ENCODE measurements around the gene CARD11.
A peak's percentile ranks its signal among the peaks of the same experiment; 100 is the strongest.

Gene CARD11

GRCh38 chr7:3043544-3044371 is at the start of gene CARD11:
Gene CARD11 (minus strand): TSS chr7:3043867. CDS start chr7:2958506, 85,361 bp downstream.
- DNase-seq (ENCODE audit: low read depth in 4 of 4, low spot score in 1 of 4), result peak in 2 of 4 experiments; percentile 20 to 50

GRCh38 chr7:3092468-3092867 is 48.8 kb upstream of the CARD11 start:
- DNase-seq (ENCODE audit: low read depth in 4 of 4, low spot score in 1 of 4), result peak; percentile 21 to 52 (median 39)

GRCh38 chr7:3091631-3092030 is 48.0 kb upstream of the CARD11 start:
- DNase-seq (ENCODE audit: low read depth in 4 of 4, low spot score in 1 of 4), result no peak

- DNase-seq (ENCODE audit: low read depth in 4 of 4, low spot score in 1 of 4), result no peak
Observed at GRCh38 chr7:3089493-3089892, 45.8 kb upstream of the CARD11 start.

GRCh38 chr7:3087243-3087755 is 43.6 kb upstream of the CARD11 start:
- DNase-seq (ENCODE audit: low read depth in 4 of 4, low spot score in 1 of 4), result no peak

GRCh38 chr7:3083350-3083749 is 39.7 kb upstream of the CARD11 start:
- no peak for DNase-seq (ENCODE audit: low read depth in 4 of 4, low spot score in 1 of 4)

GRCh38 chr7:3082831-3083230 is 39.2 kb upstream of the CARD11 start:
- no peak for DNase-seq (ENCODE audit: low read depth in 4 of 4, low spot score in 1 of 4)

- no peak for DNase-seq (ENCODE audit: low read depth in 4 of 4, low spot score in 1 of 4)
Observed at GRCh38 chr7:3082386-3082785, 38.7 kb upstream of the CARD11 start.

- no peak for DNase-seq (ENCODE audit: low read depth in 4 of 4, low spot score in 1 of 4)
Observed at GRCh38 chr7:3080106-3080505, 36.4 kb upstream of the CARD11 start.

- DNase-seq (ENCODE audit: low read depth in 4 of 4, low spot score in 1 of 4), result no peak
Observed at GRCh38 chr7:3078514-3078913, 34.8 kb upstream of the CARD11 start.

GRCh38 chr7:3076700-3077099 is 33.0 kb upstream of the CARD11 start:
- DNase-seq (ENCODE audit: low read depth in 4 of 4, low spot score in 1 of 4), result no peak

- DNase-seq (ENCODE audit: low read depth in 4 of 4, low spot score in 1 of 4), result no peak
Observed at GRCh38 chr7:3076163-3076562, 32.5 kb upstream of the CARD11 start.

- DNase-seq (ENCODE audit: low read depth in 4 of 4, low spot score in 1 of 4), result no peak
Observed at GRCh38 chr7:3075441-3075840, 31.8 kb upstream of the CARD11 start.

GRCh38 chr7:3074459-3074821 is 30.8 kb upstream of the CARD11 start:
- no peak for DNase-seq (ENCODE audit: low read depth in 4 of 4, low spot score in 1 of 4)

- no peak for DNase-seq (ENCODE audit: low read depth in 4 of 4, low spot score in 1 of 4)
Observed at GRCh38 chr7:3073763-3074458, 30.2 kb upstream of the CARD11 start.

- no peak for DNase-seq (ENCODE audit: low read depth in 4 of 4, low spot score in 1 of 4)
Observed at GRCh38 chr7:3070908-3071307, 27.2 kb upstream of the CARD11 start.

- no peak for DNase-seq (ENCODE audit: low read depth in 4 of 4, low spot score in 1 of 4)
Observed at GRCh38 chr7:3069771-3070449, 26.2 kb upstream of the CARD11 start.

GRCh38 chr7:3068530-3068929 is 24.9 kb upstream of the CARD11 start:
- DNase-seq (ENCODE audit: low read depth in 4 of 4, low spot score in 1 of 4), result no peak

- no peak for DNase-seq (ENCODE audit: low read depth in 4 of 4, low spot score in 1 of 4)
Observed at GRCh38 chr7:3067606-3068380, 24.1 kb upstream of the CARD11 start.

GRCh38 chr7:3067193-3067592 is 23.5 kb upstream of the CARD11 start:
- no peak for DNase-seq (ENCODE audit: low read depth in 4 of 4, low spot score in 1 of 4)

- no peak for DNase-seq (ENCODE audit: low read depth in 4 of 4, low spot score in 1 of 4)
Observed at GRCh38 chr7:3066506-3066905, 22.8 kb upstream of the CARD11 start.
